Gastrocnemius medialis (tissue), 4 donors: ENCODE measurements around the gene TMEM243.

Source experiments
- POLR2A ChIP-seq, 2 donors: fragments of 450-650 bp; IDR thresholded peaks; one replicate each; pipeline ENCODE4 v1.6.1; 2017; ENCODE audit warnings: antibody characterized with exemption in 2 of 2, mild to moderate bottlenecking in 2 of 2, moderate library complexity in 2 of 2
- TF ChIP-seq, protein P1 (sequence below), 5 experiments: fragments of 450-650 bp in 3 of 5; fragments of 200-600 bp in 2 of 5; sonication (generic) in 2 of 5; IDR thresholded peaks in 4 of 5; conservative IDR thresholded peaks in 1 of 5; 1 replicate in 4 of 5; 2 replicates in 1 of 5; pipeline ENCODE4 v1.5.1; 2016 to 2019; ENCODE audit warnings: antibody characterized with exemption in 5 of 5, mild to moderate bottlenecking in 3 of 5, moderate library complexity in 3 of 5

DNA sequence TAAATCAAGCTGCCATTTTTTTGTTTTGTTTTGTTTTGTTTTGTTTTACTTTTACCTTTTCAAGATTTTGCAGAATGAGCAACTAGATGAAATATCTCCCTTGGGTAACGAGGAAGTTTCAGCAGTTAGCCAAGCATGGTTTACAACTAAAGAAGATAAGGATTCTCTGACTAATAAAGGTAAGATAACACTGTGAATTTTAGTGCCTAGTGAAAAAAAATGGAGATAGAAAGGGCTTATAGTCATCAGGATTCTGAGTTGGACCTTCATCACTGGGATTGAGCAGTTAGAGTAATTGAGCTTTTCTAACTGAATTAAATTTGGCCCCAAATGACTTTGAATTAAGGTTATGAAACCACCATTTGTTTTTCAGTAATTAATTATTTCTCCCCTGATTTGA is 46.1 kb downstream of the TMEM243 start:
- no peak for TF ChIP-seq POLR2A (IDR thresholded peaks at IDR 0.05)
- TF ChIP-seq, protein P1, sequence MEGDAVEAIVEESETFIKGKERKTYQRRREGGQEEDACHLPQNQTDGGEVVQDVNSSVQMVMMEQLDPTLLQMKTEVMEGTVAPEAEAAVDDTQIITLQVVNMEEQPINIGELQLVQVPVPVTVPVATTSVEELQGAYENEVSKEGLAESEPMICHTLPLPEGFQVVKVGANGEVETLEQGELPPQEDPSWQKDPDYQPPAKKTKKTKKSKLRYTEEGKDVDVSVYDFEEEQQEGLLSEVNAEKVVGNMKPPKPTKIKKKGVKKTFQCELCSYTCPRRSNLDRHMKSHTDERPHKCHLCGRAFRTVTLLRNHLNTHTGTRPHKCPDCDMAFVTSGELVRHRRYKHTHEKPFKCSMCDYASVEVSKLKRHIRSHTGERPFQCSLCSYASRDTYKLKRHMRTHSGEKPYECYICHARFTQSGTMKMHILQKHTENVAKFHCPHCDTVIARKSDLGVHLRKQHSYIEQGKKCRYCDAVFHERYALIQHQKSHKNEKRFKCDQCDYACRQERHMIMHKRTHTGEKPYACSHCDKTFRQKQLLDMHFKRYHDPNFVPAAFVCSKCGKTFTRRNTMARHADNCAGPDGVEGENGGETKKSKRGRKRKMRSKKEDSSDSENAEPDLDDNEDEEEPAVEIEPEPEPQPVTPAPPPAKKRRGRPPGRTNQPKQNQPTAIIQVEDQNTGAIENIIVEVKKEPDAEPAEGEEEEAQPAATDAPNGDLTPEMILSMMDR (IDR thresholded peaks at IDR 0.05 in 4 of 5, conservative IDR thresholded peaks at IDR 0.05 in 1 of 5), result no peak
